IMR-90 (cell line): ENCODE measurements around the gene KCNMA1. TPM values are rescaled to one million over a fixed set of nuclear protein-coding genes. Genes with fewer than 3 reads are reported as not detected.

Experiments used
- ATAC-seq: fragments of 200-7000 bp; cut with Tn5 transposase; 2 replicates; pipeline ENCODE4 v1.9.1; 2020; ENCODE audit warnings: low read depth, mild to moderate bottlenecking, moderate library complexity
- BruUV-seq: library from RNA; stranded (reverse); fragments of 400-500 nt; replicated peaks from 2 replicates; lab custom pipeline; 2021; lab: Mats Ljungman, UMichigan
- CTCF ChIA-PET: fragments of 300-600 bp; formaldehyde crosslinking; extraction: SDS; loops from one replicate; lab custom pipeline; 2021; ENCODE audit warnings: antibody characterized with exemption; lab: Yijun Ruan, JAX
- POLR2A ChIA-PET: fragments of 300-600 bp; sonication (Branson Sonifier 250); formaldehyde crosslinking; loops from one replicate; lab custom pipeline; 2022; ENCODE audit warnings: antibody characterized with exemption; ENCODE audit not compliant: unreplicated experiment; lab: Charles Lee
- DNase-seq: peaks from one replicate; pipeline ENCODE4 v3.0.0; 2013
- H2AFZ ChIP-seq: replicated peaks from 2 replicates; pipeline ENCODE3; 2013; ENCODE audit warnings: low read length, mild to moderate bottlenecking; ENCODE audit not compliant: poor library complexity
- H2AK5ac ChIP-seq: 2 replicates; pipeline ENCODE4 v1.6.1; 2013; ENCODE audit warnings: low read depth, low read length, inconsistent platforms
- H2AK9ac ChIP-seq: replicated peaks from 2 replicates; pipeline ENCODE3; 2013; ENCODE audit warnings: mild to moderate bottlenecking, low read depth, low read length, moderate library complexity; ENCODE audit not compliant: poor library complexity
- H2BK120ac ChIP-seq: 2 replicates; pipeline ENCODE4 v1.6.1; 2013; ENCODE audit warnings: low read depth, low read length, inconsistent platforms
- H2BK15ac ChIP-seq: 3 replicates; pipeline ENCODE4 v1.6.1; 2013; ENCODE audit warnings: low read depth, low read length, inconsistent platforms
- H2BK20ac ChIP-seq: 2 replicates; pipeline ENCODE4 v1.6.1; 2013; ENCODE audit warnings: low read depth, mild to moderate bottlenecking, inconsistent platforms, low read length, moderate library complexity
- H2BK5ac ChIP-seq: 2 replicates; pipeline ENCODE4 v1.6.1; 2013; ENCODE audit warnings: mild to moderate bottlenecking, low read depth, low read length, inconsistent platforms; ENCODE audit not compliant: poor library complexity, severe bottlenecking
- H3K14ac ChIP-seq: replicated peaks from 2 replicates; pipeline ENCODE4 v1.6.1; 2013; ENCODE audit warnings: low read depth, low read length, inconsistent platforms
- H3K18ac ChIP-seq: 2 replicates; pipeline ENCODE4 v1.6.1; 2013; ENCODE audit warnings: low read depth, low read length, control low read depth
- H3K23ac ChIP-seq: 2 replicates; pipeline ENCODE4 v1.6.1; 2013; ENCODE audit warnings: low read depth, low read length, inconsistent platforms
- H3K27ac ChIP-seq: 2 replicates; pipeline ENCODE4 v1.5.1; 2013; ENCODE audit warnings: mild to moderate bottlenecking, control low read depth, low read length; ENCODE audit not compliant: insufficient read depth
- H3K27me3 ChIP-seq: 2 replicates; pipeline ENCODE4 v1.6.1; 2013; ENCODE audit warnings: low read length; ENCODE audit not compliant: control insufficient read depth, insufficient read depth
- H3K36me3 ChIP-seq: 2 replicates; pipeline ENCODE4 v1.6.1; 2013; ENCODE audit warnings: low read length, mixed read lengths; ENCODE audit not compliant: control insufficient read depth, insufficient read depth
- H3K4ac ChIP-seq: 2 replicates; pipeline ENCODE4 v1.6.1; 2013; ENCODE audit warnings: low read depth, low read length, inconsistent platforms
- H3K4me1 ChIP-seq: 2 replicates; pipeline ENCODE4 v1.6.1; 2013; ENCODE audit warnings: low read length, mixed read lengths; ENCODE audit not compliant: control insufficient read depth, insufficient read depth
- H3K4me2 ChIP-seq: 2 replicates; pipeline ENCODE4 v1.6.1; 2013; ENCODE audit warnings: low read depth, mild to moderate bottlenecking, control low read depth, low read length, moderate library complexity
- H3K4me3 ChIP-seq: 2 replicates; pipeline ENCODE4 v1.5.1; 2013; ENCODE audit warnings: low read depth, mild to moderate bottlenecking, control low read depth, low read length, moderate library complexity; ENCODE audit not compliant: insufficient read depth
- H3K56ac ChIP-seq: 2 replicates; pipeline ENCODE4 v1.6.1; 2013; ENCODE audit warnings: low read length, inconsistent platforms; ENCODE audit not compliant: insufficient read depth; ENCODE audit errors: extremely low read depth
- H3K79me1 ChIP-seq, 2 experiments: 2 replicates each; pipeline ENCODE4 v1.6.1; 2013; ENCODE audit warnings: low read length in 2 of 2, inconsistent platforms in 1 of 2, low read depth in 1 of 2
- H3K9ac ChIP-seq: 2 replicates; pipeline ENCODE4 v1.6.1; 2013; ENCODE audit warnings: low read depth, low read length, control low read depth
- H3K9me1 ChIP-seq: 2 replicates; pipeline ENCODE4 v1.6.1; 2013; ENCODE audit warnings: low read length, inconsistent platforms; ENCODE audit not compliant: insufficient read depth
- H3K9me3 ChIP-seq: 2 replicates; pipeline ENCODE4 v1.6.1; 2013; ENCODE audit warnings: low read length; ENCODE audit not compliant: control insufficient read depth, insufficient read depth
- H4K20me1 ChIP-seq: 2 replicates; pipeline ENCODE4 v1.6.1; 2013; ENCODE audit warnings: low read length, inconsistent platforms; ENCODE audit not compliant: insufficient read depth
- H4K5ac ChIP-seq: 2 replicates; pipeline ENCODE4 v1.6.1; 2013; ENCODE audit warnings: mild to moderate bottlenecking, low read depth, low read length, control low read depth
- H4K8ac ChIP-seq, 2 experiments: 2 replicates each; pipeline ENCODE4 v1.6.1; 2013; ENCODE audit warnings: low read depth in 2 of 2, low read length in 2 of 2, control low read depth in 1 of 2, inconsistent platforms in 1 of 2
- H4K91ac ChIP-seq: 2 replicates; pipeline ENCODE4 v1.6.1; 2013; ENCODE audit warnings: low read depth, low read length, inconsistent platforms; ENCODE audit not compliant: insufficient read depth
- BHLHE40 ChIP-seq: fragments of 150-350 bp; IDR thresholded peaks from 2 replicates; pipeline ENCODE4 v1.6.1; 2016; ENCODE audit warnings: mild to moderate bottlenecking, low read depth, low read length
- CEBPB ChIP-seq: IDR thresholded peaks from 2 replicates; pipeline ENCODE4 v1.6.1; 2012; ENCODE audit warnings: low read depth, low read length, improper control_type of control experiment
- CHD1 ChIP-seq: IDR thresholded peaks from 2 replicates; pipeline ENCODE4 v1.6.1; 2012; ENCODE audit warnings: low read depth, low read length, improper control_type of control experiment
- ELK1 ChIP-seq: fragments of 150-350 bp; IDR thresholded peaks from 2 replicates; pipeline ENCODE4 v1.6.1; 2016; ENCODE audit warnings: low read depth, mild to moderate bottlenecking, low read length, moderate library complexity, borderline replicate concordance
- FOS ChIP-seq: fragments of 150-350 bp; IDR thresholded peaks from 2 replicates; pipeline ENCODE4 v1.6.1; 2016; ENCODE audit warnings: low read depth, low read length
- MAFK ChIP-seq: IDR thresholded peaks from 2 replicates; pipeline ENCODE4 v1.6.1; 2012; ENCODE audit warnings: low read depth, low read length, improper control_type of control experiment
- MAZ ChIP-seq: IDR thresholded peaks from 2 replicates; pipeline ENCODE4 v1.6.1; 2012; ENCODE audit warnings: low read depth, mild to moderate bottlenecking, low read length, improper control_type of control experiment, moderate library complexity, borderline replicate concordance
- MXI1 ChIP-seq: IDR thresholded peaks from 2 replicates; pipeline ENCODE4 v1.6.1; 2012; ENCODE audit warnings: low read depth, mild to moderate bottlenecking, low read length, moderate library complexity, borderline replicate concordance
- NFE2L2 ChIP-seq: fragments of 150-350 bp; IDR thresholded peaks from 2 replicates; pipeline ENCODE4 v1.6.1; 2016; ENCODE audit warnings: low read depth, mild to moderate bottlenecking, low read length
- POLR2A ChIP-seq: IDR thresholded peaks from 2 replicates; pipeline ENCODE4 v1.6.1; 2012; ENCODE audit warnings: mild to moderate bottlenecking, low read depth, low read length
- RAD21 ChIP-seq: IDR thresholded peaks from 2 replicates; pipeline ENCODE4 v1.6.1; 2012; ENCODE audit warnings: low read length, improper control_type of control experiment
- RCOR1 ChIP-seq: IDR thresholded peaks from 2 replicates; pipeline ENCODE4 v1.6.1; 2012; ENCODE audit warnings: mild to moderate bottlenecking, low read length, improper control_type of control experiment; ENCODE audit not compliant: insufficient replicate concordance
- RFX5 ChIP-seq: IDR thresholded peaks from 2 replicates; pipeline ENCODE4 v1.8.0; 2012; ENCODE audit warnings: low read depth, mild to moderate bottlenecking, low read length, moderate library complexity
- SMC3 ChIP-seq: fragments of 150-350 bp; IDR thresholded peaks from 2 replicates; pipeline ENCODE4 v1.6.1; 2016; ENCODE audit warnings: low read depth, mild to moderate bottlenecking, antibody characterized with exemption, low read length, moderate library complexity
- USF2 ChIP-seq: fragments of 150-350 bp; IDR thresholded peaks from 2 replicates; pipeline ENCODE4 v1.6.1; 2017; ENCODE audit warnings: mild to moderate bottlenecking, antibody characterized with exemption, low read length, low read depth
- WGBS, 2 experiments: methylation state at CpG; one replicate each; pipeline versions ENCODE4 v1.1.5 to v1.1.7; 2013; ENCODE audit warnings: missing lambda C conversion rate in 2 of 2; ENCODE audit not compliant: insufficient read length in 1 of 2; ENCODE audit errors: extremely low coverage in 2 of 2; 5-methylcytosine and 5-hydroxymethylcytosine counted together
- dilution Hi-C: fragments of 300-500 bp; cut with HindIII; formaldehyde crosslinking; loops from one replicate; pipeline ENCODE4 v1.14.3; 2018; ENCODE audit warnings: low sequenced_read_pairs; ENCODE audit not compliant: unreplicated experiment
- in situ Hi-C: fragments of 300-500 bp; cut with MboI; formaldehyde crosslinking; loops from 3 replicates; pipeline ENCODE4 v1.14.3; 2019; ENCODE audit warnings: low sequenced_read_pairs, inconsistent platforms, mixed read lengths
- intact Hi-C: fragments of 100-400 bp; cut with micrococcal nuclease; formaldehyde crosslinking; loops from 2 replicates; pipeline ENCODE4 v1.10.0; 2022
- polyA plus RNA-seq, 3 experiments: library from polyadenylated mRNA; depleted of rRNA; stranded (reverse); fragments of >200 nt; gene quantifications; 2 replicates each; pipeline ENCODE4 v1.2.3, GENCODE V29; 2012; ENCODE audit warnings: low replicate concordance in 1 of 3
- total RNA-seq: library from RNA; depleted of rRNA; stranded (reverse); fragments of >200 nt; gene quantifications from 2 replicates; pipeline ENCODE4 v1.2.3, GENCODE V29; 2012
- TF ChIP-seq, protein P1 (sequence below): conservative IDR thresholded peaks from 2 replicates; pipeline ENCODE4 v1.5.1; 2012; ENCODE audit warnings: mild to moderate bottlenecking, low read depth, low read length, improper control_type of control experiment

The KCNMA1 gene
- total and polyA plus RNA-seq, 2 of the 4 experiments (the other 2 are of a cell fraction): 25.6 to 29.6 TPM

DNA sequence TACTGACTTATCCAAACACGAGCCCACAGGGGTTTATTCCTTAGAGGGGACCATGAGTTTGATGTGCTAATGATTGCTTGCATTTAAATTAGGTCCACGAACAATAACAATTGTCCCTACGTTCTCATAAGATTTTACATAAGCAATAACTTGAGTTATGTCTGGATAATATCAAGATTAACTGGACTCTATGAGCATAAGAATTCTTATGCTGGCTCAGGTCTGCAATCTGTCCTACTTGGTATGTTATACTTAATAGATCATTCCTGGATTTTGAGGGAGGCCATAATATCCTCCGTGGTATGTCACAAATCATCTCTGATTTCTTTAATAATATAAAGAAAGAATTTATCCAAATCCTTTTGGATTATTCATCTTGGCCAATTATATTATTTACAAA lies 552.3 kb downstream of the KCNMA1 start:
- no CpG with 5 or more reads among the region's 4 CpGs for WGBS, 2 experiments
- H2BK5ac ChIP-seq: no peak overlapping the region
- intact Hi-C loops (no loop called here), dilution Hi-C loops (no loop called here), in situ Hi-C loops (no loop called here)
- H2AFZ ChIP-seq: no peak overlapping the region
- CTCF ChIA-PET: interaction anchor here (1.3 kb wide), 1 partner anchor 13 kb away, joined by 3 read pairs; no protein-coding TSS in a partner anchor
- H4K20me1 ChIP-seq: no peaks in the 10 kb centered on the region
- no peak overlapping the region for H2BK20ac ChIP-seq
- H4K5ac ChIP-seq: no peak overlapping the region
- H3K4ac ChIP-seq: no peak overlapping the region
- H3K23ac ChIP-seq: no peak overlapping the region
- ATAC-seq (no peak), DNase-seq (no peak)
- H4K8ac ChIP-seq: no peak overlapping the region
- no peak overlapping the region for H2AK9ac ChIP-seq
- H2BK15ac ChIP-seq: no peak overlapping the region
- no peak overlapping the region for H3K56ac ChIP-seq
- H3K27me3 ChIP-seq: no peaks in the 10 kb centered on the region
- H3K4me3 ChIP-seq: no peak overlapping the region
- H3K18ac ChIP-seq: no peak overlapping the region
- no peak overlapping the region for H3K27ac ChIP-seq
- TF ChIP-seq RCOR1: no peak
- no peak for TF ChIP-seq MAFK
- TF ChIP-seq USF2: no peak
- TF ChIP-seq RFX5: no peak
- TF ChIP-seq MAZ: no peak
- no peak for TF ChIP-seq RAD21
- TF ChIP-seq NFE2L2: no peak
- TF ChIP-seq MXI1: no peak
- no peak for TF ChIP-seq ELK1
- TF ChIP-seq POLR2A: no peak
- no peak for TF ChIP-seq SMC3
- TF ChIP-seq CHD1: no peak
- TF ChIP-seq BHLHE40: no peak
- TF ChIP-seq, protein P1, sequence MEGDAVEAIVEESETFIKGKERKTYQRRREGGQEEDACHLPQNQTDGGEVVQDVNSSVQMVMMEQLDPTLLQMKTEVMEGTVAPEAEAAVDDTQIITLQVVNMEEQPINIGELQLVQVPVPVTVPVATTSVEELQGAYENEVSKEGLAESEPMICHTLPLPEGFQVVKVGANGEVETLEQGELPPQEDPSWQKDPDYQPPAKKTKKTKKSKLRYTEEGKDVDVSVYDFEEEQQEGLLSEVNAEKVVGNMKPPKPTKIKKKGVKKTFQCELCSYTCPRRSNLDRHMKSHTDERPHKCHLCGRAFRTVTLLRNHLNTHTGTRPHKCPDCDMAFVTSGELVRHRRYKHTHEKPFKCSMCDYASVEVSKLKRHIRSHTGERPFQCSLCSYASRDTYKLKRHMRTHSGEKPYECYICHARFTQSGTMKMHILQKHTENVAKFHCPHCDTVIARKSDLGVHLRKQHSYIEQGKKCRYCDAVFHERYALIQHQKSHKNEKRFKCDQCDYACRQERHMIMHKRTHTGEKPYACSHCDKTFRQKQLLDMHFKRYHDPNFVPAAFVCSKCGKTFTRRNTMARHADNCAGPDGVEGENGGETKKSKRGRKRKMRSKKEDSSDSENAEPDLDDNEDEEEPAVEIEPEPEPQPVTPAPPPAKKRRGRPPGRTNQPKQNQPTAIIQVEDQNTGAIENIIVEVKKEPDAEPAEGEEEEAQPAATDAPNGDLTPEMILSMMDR: no peak
- no peak for TF ChIP-seq FOS
- no peak for TF ChIP-seq CEBPB
- H3K9me3 ChIP-seq: no peaks in the 10 kb centered on the region
- no TSS peak for BruUV-seq
- no peak overlapping the region for H3K9ac ChIP-seq
- H4K91ac ChIP-seq: no peak overlapping the region
- H3K4me1 ChIP-seq: no peaks in the 10 kb centered on the region
- no peaks in the 10 kb centered on the region for H3K9me1 ChIP-seq
- no peaks in the 10 kb centered on the region for H3K79me1 ChIP-seq
- POLR2A ChIA-PET: no interaction called here
- no peak overlapping the region for H2BK120ac ChIP-seq
- H3K36me3 ChIP-seq: no peaks in the 10 kb centered on the region
- H3K14ac ChIP-seq: no peak overlapping the region
- no peak overlapping the region for H3K4me2 ChIP-seq
- no peak overlapping the region for H2AK5ac ChIP-seq
